Mesenchymal stem cell (in vitro differentiated cells and primary cell): ENCODE measurements around the gene CENPX.

Source experiments
- DNase-seq: peaks from one replicate; pipeline ENCODE4 v3.0.0-alpha.2; 2013
- H2AFZ ChIP-seq: one replicate; pipeline ENCODE4 v1.6.1; 2013; ENCODE audit warnings: low read depth, mild to moderate bottlenecking, control low read depth, inconsistent platforms, low read length, moderate library complexity
- H2AK5ac ChIP-seq: 2 replicates; pipeline ENCODE4 v1.6.1; 2013; ENCODE audit warnings: low read length, moderate library complexity, mild to moderate bottlenecking, inconsistent platforms; ENCODE audit not compliant: severe bottlenecking
- H2BK120ac ChIP-seq: one replicate; pipeline ENCODE4 v1.6.1; 2013; ENCODE audit warnings: low read depth, mild to moderate bottlenecking, inconsistent platforms, low read length, moderate library complexity
- H2BK12ac ChIP-seq, 2 experiments: one replicate each; pipeline ENCODE4 v1.6.1; 2013; ENCODE audit warnings: inconsistent platforms in 2 of 2, low read length in 2 of 2, mild to moderate bottlenecking in 2 of 2, moderate library complexity in 2 of 2, control low read depth in 1 of 2
- H2BK15ac ChIP-seq: one replicate; pipeline ENCODE4 v1.6.1; 2013; ENCODE audit warnings: mild to moderate bottlenecking, low read depth, inconsistent platforms; ENCODE audit not compliant: poor library complexity, severe bottlenecking
- H2BK5ac ChIP-seq: 2 replicates; pipeline ENCODE4 v1.6.1; 2013; ENCODE audit warnings: low read depth, mild to moderate bottlenecking, low read length, control low read depth, inconsistent platforms; ENCODE audit not compliant: poor library complexity, severe bottlenecking
- H3K14ac ChIP-seq, 2 experiments: one replicate each; pipeline ENCODE4 v1.6.1; 2013; ENCODE audit warnings: inconsistent platforms in 2 of 2, low read length in 2 of 2, control low read depth in 1 of 2, mild to moderate bottlenecking in 1 of 2, moderate library complexity in 1 of 2
- H3K18ac ChIP-seq, 2 experiments: one replicate each; pipeline ENCODE4 v1.6.1; 2013; ENCODE audit warnings: inconsistent platforms in 2 of 2, low read length in 2 of 2, control low read depth in 1 of 2, low read depth in 1 of 2, mild to moderate bottlenecking in 1 of 2
- H3K23ac ChIP-seq, 2 experiments: one replicate each; pipeline ENCODE4 v1.6.1; 2013; ENCODE audit warnings: inconsistent platforms in 2 of 2, low read length in 2 of 2, mild to moderate bottlenecking in 2 of 2, moderate library complexity in 2 of 2, control low read depth in 1 of 2
- H3K27ac ChIP-seq: 2 replicates; pipeline ENCODE4 v1.5.1; 2013; ENCODE audit warnings: mild to moderate bottlenecking, moderate library complexity, low read length, control low read depth, inconsistent platforms; ENCODE audit not compliant: poor library complexity, severe bottlenecking
- H3K27me3 ChIP-seq, 2 experiments: 2 replicates each; pipeline versions ENCODE4 v1.6.1 to v1.7.0; 2013; ENCODE audit warnings: low read length in 2 of 2, mild to moderate bottlenecking in 2 of 2, moderate library complexity in 2 of 2, control low read depth in 1 of 2, inconsistent platforms in 1 of 2; ENCODE audit not compliant: control insufficient read depth in 1 of 2, insufficient read depth in 1 of 2
- H3K36me3 ChIP-seq, 2 experiments: 2 replicates each; pipeline versions ENCODE4 v1.6.1 to v1.7.0; 2013; ENCODE audit warnings: low read length in 2 of 2, control low read depth in 1 of 2, inconsistent platforms in 1 of 2, low read depth in 1 of 2, mild to moderate bottlenecking in 1 of 2; ENCODE audit not compliant: insufficient read depth in 2 of 2, control insufficient read depth in 1 of 2
- H3K4ac ChIP-seq, 2 experiments: one replicate each; pipeline ENCODE4 v1.6.1; 2013; ENCODE audit warnings: inconsistent platforms in 2 of 2, low read length in 2 of 2, mild to moderate bottlenecking in 2 of 2, moderate library complexity in 2 of 2, control low read depth in 1 of 2, low read depth in 1 of 2
- H3K4me1 ChIP-seq: 2 replicates; pipeline ENCODE4 v1.6.1; 2013; ENCODE audit warnings: low read depth, low read length, control low read depth; ENCODE audit not compliant: control insufficient read depth, insufficient read depth
- H3K4me2 ChIP-seq: 2 replicates; pipeline ENCODE4 v1.6.1; 2013; ENCODE audit warnings: low read length, mild to moderate bottlenecking, inconsistent platforms; ENCODE audit not compliant: poor library complexity, severe bottlenecking
- H3K4me3 ChIP-seq, 2 experiments: 2 replicates each; pipeline versions ENCODE4 v1.5.1 to v1.7.0; 2013; ENCODE audit warnings: low read length in 2 of 2, mild to moderate bottlenecking in 2 of 2, control low read depth in 1 of 2, low read depth in 1 of 2; ENCODE audit not compliant: insufficient read depth in 1 of 2
- H3K79me1 ChIP-seq: replicated peaks from 2 replicates; pipeline ENCODE4 v1.6.1; 2013; ENCODE audit warnings: mild to moderate bottlenecking, control low read depth, low read length, inconsistent platforms; ENCODE audit not compliant: poor library complexity, severe bottlenecking
- H3K9ac ChIP-seq: 2 replicates; pipeline ENCODE4 v1.7.0; 2013; ENCODE audit warnings: mild to moderate bottlenecking, low read length, moderate library complexity
- H3K9me3 ChIP-seq: 2 replicates; pipeline ENCODE4 v1.7.0; 2013; ENCODE audit warnings: mild to moderate bottlenecking, low read length; ENCODE audit not compliant: control insufficient read depth
- H4K8ac ChIP-seq: one replicate; pipeline ENCODE4 v1.6.1; 2013; ENCODE audit warnings: inconsistent platforms, mild to moderate bottlenecking, low read length, moderate library complexity
- H4K91ac ChIP-seq: one replicate; pipeline ENCODE4 v1.6.1; 2013; ENCODE audit warnings: mild to moderate bottlenecking, low read length, inconsistent platforms
- WGBS: methylation state at CpG from one replicate; pipeline ENCODE4 v1.1.7; 2013; ENCODE audit warnings: mixed read lengths; 5-methylcytosine and 5-hydroxymethylcytosine counted together

CENPX gene

GRCh38 chr17:82064433-82065192 lies 41.9 kb upstream of the CENPX start:
- H3K27me3 ChIP-seq = no peaks in the 10 kb centered on the region
- peak overlapping the region; percentile 88 for H4K8ac ChIP-seq
- no peak overlapping the region for H2BK5ac ChIP-seq
- H3K23ac ChIP-seq = peak overlapping the region in 1 of 2 experiments; percentile 24
- H3K79me1 ChIP-seq = peaks cover 15% of the 10 kb centered on the region
- H3K27ac ChIP-seq = no peak overlapping the region
- H3K4me3 ChIP-seq = peak overlapping the region; percentile 81 to 89
- peak overlapping the region in 1 of 2 experiments; percentile 86 for H3K4ac ChIP-seq
- no peak for DNase-seq
- H3K4me1 ChIP-seq = peaks cover 24% of the 10 kb centered on the region
- H4K91ac ChIP-seq = no peak overlapping the region
- peak overlapping the region; percentile 92 for H3K9ac ChIP-seq
- H3K4me2 ChIP-seq = peak overlapping the region; percentile 96
- no peak overlapping the region for H2AK5ac ChIP-seq
- H3K36me3 ChIP-seq = peaks cover 38 to 48% of the 10 kb centered on the region in 2 experiments
- H2BK15ac ChIP-seq = no peak overlapping the region
- peak overlapping the region in 1 of 2 experiments; percentile 79 for H3K14ac ChIP-seq
- peak overlapping the region; percentile 95 for H2AFZ ChIP-seq
- H2BK120ac ChIP-seq = no peak overlapping the region
- WGBS = 60% methylated on average over 35 of the region's 36 CpGs
- peak overlapping the region in 1 of 2 experiments; percentile 73 for H3K18ac ChIP-seq
- H2BK12ac ChIP-seq = peak overlapping the region in 1 of 2 experiments; percentile 11
- no peaks in the 10 kb centered on the region for H3K9me3 ChIP-seq

DNA sequence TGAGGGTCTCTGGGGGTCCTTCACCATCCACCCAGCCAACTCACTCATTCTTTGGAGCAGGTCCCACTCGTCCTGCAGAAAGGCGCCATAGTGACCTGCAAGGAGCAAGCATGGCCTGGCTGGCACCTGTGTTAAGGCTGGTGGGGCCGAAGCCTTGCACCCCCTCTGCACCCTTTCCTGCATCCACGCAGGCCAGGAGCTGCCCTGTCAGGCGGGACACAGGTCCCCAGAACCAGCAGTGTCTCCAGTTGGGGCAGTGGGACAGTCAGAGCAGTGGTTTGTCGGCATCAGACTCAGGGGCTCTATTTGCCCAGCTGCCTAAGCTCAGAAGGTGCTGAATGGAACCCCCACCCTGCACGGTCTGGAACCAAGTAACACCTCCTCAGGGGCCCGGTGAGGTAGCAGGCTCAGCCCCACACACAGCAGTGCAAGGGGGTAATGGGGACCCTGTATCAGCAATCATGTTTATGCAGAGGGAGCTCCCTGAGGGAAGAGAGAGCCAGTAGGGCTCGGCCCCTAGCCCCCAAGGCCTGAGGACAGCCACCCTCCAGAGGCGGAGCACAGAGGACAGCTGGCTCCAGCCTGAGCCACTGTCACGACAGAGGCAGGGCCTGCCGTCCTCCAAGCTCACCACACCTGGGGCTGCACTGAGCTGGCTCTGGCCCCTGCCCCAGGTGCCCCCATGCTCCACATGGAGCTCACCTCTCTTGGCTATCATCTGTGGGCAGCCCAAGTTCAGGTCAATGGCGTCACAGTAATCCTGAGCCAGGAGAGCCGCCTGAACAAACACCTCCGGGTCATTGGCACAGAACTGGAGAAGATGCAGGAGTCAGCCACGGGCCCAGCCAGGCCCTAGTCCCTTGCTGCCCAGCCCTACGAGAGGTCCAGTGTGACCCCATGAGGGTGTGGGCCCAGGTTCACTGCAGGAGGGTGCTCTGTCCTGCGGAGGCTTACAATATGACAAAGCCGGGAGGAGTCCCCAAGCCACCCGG lies 41.0 kb upstream of the CENPX start:
- Histone ChIP-seq H3K36me3 (peaks cover 47 to 57% of the 10 kb centered on the region in 2 experiments), H3K4ac (no peak overlapping the region), H2AFZ (no peak overlapping the region), H3K9me3 (no peaks in the 10 kb centered on the region), H3K79me1 (peaks cover 15% of the 10 kb centered on the region), H3K9ac (peak overlapping the region; percentile 92), H2BK12ac (no peak overlapping the region), H3K27ac (no peak overlapping the region), H2AK5ac (no peak overlapping the region), H3K18ac (no peak overlapping the region), H3K23ac (no peak overlapping the region), H2BK5ac (no peak overlapping the region), H3K4me3 (peak overlapping the region in 1 of 2 experiments; percentile 89), H3K4me2 (no peak overlapping the region), H3K27me3 (no peaks in the 10 kb centered on the region), H4K8ac (no peak overlapping the region), H3K14ac (no peak overlapping the region), H2BK15ac (no peak overlapping the region), H4K91ac (no peak overlapping the region), H2BK120ac (no peak overlapping the region), H3K4me1 (peaks cover 25% of the 10 kb centered on the region)
- WGBS = 93% methylated on average over 20 of the region's 20 CpGs
- no peak for DNase-seq

DNA sequence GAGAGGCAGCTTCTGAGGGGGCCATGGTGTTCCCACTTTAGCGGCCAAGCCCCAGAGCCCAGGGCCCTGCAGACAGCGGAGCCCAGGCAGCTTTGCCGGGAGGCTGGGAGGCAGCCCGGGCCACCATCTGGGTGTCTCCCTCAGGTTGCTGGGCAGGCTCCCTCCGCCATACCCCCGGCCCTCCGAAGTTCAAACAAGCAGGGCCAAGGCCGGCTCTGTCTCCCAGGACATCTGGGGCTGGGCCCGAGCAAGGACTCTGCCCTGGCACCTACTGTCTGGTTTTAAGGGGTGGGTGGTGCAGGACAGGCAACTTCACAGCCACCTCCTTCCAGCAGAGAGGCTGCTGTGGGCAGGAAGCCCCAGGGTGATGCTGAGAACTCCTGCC lies 40.3 kb upstream of the CENPX start:
- Histone ChIP-seq H3K4ac (no peak overlapping the region), H4K8ac (no peak overlapping the region), H3K9ac (no peak overlapping the region), H3K23ac (no peak overlapping the region), H2BK5ac (no peak overlapping the region), H3K4me3 (no peak overlapping the region), H2AFZ (no peak overlapping the region), H3K27ac (no peak overlapping the region), H2AK5ac (no peak overlapping the region), H3K4me1 (peaks cover 25% of the 10 kb centered on the region), H3K36me3 (peaks cover 52 to 64% of the 10 kb centered on the region in 2 experiments), H3K27me3 (no peaks in the 10 kb centered on the region), H2BK15ac (no peak overlapping the region), H2BK12ac (no peak overlapping the region), H3K18ac (no peak overlapping the region), H3K4me2 (no peak overlapping the region), H3K79me1 (peaks cover 15% of the 10 kb centered on the region), H3K14ac (no peak overlapping the region), H2BK120ac (no peak overlapping the region), H3K9me3 (no peaks in the 10 kb centered on the region), H4K91ac (no peak overlapping the region)
- WGBS = 97% methylated on average over 6 of the region's 9 CpGs
- DNase-seq = no peak
